ENCODE data around the gene SDC3.

GRCh38 chr1:30866594-30866993 lies 42.0 kb downstream of the SDC3 start:
- TF ChIP-seq CTCF (conservative IDR thresholded peaks at IDR 0.05 in 1 of 2, IDR thresholded peaks at IDR 0.05 in 1 of 2; ENCODE audit: low read depth in 1 of 2, low read length in 2 of 2) (no peak), EZH2 (IDR thresholded peaks at IDR 0.05; ENCODE audit: low read length, missing control alignments) (no peak)

Data from fibroblast of lung (primary cell).